ENCODE measurements around the gene PREX1.
"Not testable (repeated sequence)": the region's sequence is repeated elsewhere in the genome, so short reads cannot be mapped to it uniquely, and the experiment has no call there.

PREX1 gene

DNA sequence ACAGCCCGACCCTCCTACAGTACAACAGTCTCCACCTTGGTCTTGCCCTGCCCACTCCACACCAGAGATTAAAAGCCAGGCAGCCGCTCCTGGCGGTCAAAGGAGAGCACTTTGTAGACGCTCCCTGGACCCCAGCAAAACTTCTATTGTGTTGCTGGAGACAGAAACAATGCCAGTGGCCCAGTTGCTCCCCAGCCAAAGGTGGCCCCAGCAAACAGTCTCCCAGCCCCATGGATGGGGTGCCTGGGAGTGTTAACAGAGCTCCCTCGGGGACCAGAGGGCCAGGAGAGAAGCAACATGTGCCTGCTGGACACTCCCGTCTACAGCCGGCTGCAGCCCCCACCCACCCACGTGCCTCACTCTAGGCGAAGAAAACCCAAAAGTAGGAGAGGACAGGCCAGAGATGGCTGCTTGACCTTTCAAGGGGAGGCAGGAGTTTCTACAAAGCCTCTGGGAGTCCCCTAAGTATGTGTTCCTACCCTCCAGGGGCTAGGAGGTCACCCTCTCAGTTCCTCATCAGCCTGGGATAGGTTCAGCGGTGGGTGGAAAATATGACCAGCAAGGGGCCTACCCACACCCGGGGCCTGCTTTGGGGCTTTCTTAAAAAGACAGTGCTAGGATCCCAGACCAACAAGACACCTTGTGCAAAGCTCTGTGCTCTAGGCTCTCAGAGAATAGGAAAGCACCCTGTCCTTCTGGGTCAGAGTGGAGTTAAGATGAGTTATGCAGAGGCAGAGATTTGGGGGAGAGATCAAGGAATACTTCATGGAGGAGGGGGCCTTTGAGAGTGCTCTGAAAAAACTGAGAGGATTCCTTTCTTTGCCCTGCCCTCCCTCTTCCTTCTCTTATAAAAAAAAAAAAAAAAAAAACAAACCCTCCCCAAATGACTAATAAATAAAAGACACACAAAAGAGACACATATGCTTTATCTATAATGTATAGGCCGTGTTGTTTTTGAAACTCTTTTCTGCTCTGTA lies 19.0 kb upstream of the PREX1 start:
- H3K27me3 ChIP-seq = no peaks in the 10 kb centered on the region
- H3K9me3 ChIP-seq = no peaks in the 10 kb centered on the region
- H3K36me3 ChIP-seq = no peaks in the 10 kb centered on the region
- H3K4me3 ChIP-seq = no peak overlapping the region
- H3K27ac ChIP-seq = peak overlapping the region; percentile 50
- no peaks in the 10 kb centered on the region for H4K20me1 ChIP-seq
- H3K9ac ChIP-seq = peak overlapping the region; percentile 44; the same call in 1 of the 2 replicates
- peak overlapping the region; percentile 65 for H3K4me2 ChIP-seq
- H3K4me1 ChIP-seq = peaks cover 12% of the 10 kb centered on the region
- TF ChIP-seq Cebpa-rat (IDR thresholded peaks at IDR 0.05) = no peak

DNA sequence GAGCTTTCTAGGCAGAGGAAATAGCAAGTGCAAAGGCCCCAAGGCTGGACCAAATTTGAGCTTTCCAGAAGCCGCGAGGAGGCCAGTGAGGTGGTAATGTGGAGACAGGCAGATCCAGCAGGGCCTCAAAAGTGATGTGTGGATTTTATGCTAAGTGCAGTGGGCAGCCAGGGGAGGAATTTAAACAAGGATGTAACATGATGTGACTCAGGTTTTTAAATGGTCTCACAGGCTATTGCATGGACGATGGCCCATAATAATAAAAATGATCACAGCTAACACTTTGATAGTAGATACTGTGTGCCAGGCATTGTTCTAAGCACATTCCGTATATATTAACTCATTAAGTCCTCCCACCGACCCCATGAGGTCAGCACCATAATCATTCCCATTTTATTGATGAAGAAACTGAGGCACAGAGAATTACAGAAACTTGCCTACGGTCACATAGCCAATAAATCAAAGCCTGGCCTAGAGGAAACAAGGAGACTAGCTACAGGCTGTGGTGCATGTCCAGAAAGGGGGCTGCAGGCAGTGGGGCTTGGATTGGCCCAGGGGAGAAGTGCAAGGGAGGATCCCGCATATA lies 18.0 kb upstream of the PREX1 start:
- no peaks in the 10 kb centered on the region for H4K20me1 ChIP-seq
- H3K36me3 ChIP-seq = no peaks in the 10 kb centered on the region
- no peak overlapping the region for H3K9ac ChIP-seq
- no peak overlapping the region for H3K4me3 ChIP-seq
- H3K4me1 ChIP-seq = peaks cover 12% of the 10 kb centered on the region
- no peak overlapping the region for H3K4me2 ChIP-seq
- TF ChIP-seq Cebpa-rat (IDR thresholded peaks at IDR 0.05) = no peak
- H3K9me3 ChIP-seq = no peaks in the 10 kb centered on the region
- H3K27ac ChIP-seq = no peak overlapping the region
- H3K27me3 ChIP-seq = no peaks in the 10 kb centered on the region

DNA sequence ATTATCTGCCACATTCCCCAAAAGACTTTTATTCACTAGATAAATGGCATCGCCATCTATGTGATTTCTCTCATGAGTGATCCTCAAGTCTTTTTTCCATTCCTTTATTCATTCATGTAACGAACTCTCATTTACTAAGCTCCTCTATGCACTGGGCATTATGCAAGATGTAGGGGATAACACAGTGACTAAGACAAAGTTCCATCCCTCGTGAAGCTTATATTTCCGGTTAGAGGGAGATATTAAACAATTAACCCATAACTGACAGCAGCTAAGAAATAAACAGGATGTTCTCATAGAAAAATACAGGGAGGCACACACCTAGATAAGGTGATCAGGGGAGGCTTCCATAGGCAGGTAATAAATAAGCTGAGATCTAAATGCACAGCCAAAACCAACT lies 17.2 kb upstream of the PREX1 start:
- TF ChIP-seq Cebpa-rat (IDR thresholded peaks at IDR 0.05) = no peak
- Histone ChIP-seq H3K9ac (no peak overlapping the region), H3K4me2 (no peak overlapping the region)

DNA sequence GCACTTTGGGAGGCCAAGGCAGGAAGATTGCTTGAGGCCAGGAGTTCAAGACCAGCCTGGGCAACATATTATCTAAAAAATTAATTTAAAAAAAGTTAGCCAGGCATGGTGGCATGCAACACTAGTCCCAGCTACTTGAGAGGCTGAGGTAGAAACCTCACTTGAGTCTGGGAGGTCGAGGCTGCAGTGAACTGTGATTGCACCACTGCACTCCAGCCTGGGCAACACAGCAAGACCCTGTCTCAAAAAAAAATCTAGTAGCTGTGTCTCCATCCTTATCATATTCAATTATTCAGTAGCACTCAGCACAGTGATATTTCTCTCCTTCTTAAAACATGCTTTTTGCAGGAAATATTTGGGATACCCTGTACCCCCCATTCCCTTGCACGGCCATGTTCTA lies 16.1 kb upstream of the PREX1 start:
- peaks cover 18% of the 10 kb centered on the region for H3K4me1 ChIP-seq
- H4K20me1 ChIP-seq, H3K27ac ChIP-seq, H3K27me3 ChIP-seq, H3K4me3 ChIP-seq, H3K4me2 ChIP-seq, H3K9me3 ChIP-seq, H3K9ac ChIP-seq, H3K36me3 ChIP-seq: not testable (repeated sequence)

More for the DNA sequence above, 17.2 kb upstream of the PREX1 start:
- no peaks in the 10 kb centered on the region for H3K36me3 ChIP-seq
- H4K20me1 ChIP-seq = no peaks in the 10 kb centered on the region
- H3K9me3 ChIP-seq = no peaks in the 10 kb centered on the region
- no peak overlapping the region for H3K4me3 ChIP-seq
- H3K27ac ChIP-seq = no peak overlapping the region
- H3K27me3 ChIP-seq = no peaks in the 10 kb centered on the region
- peaks cover 12% of the 10 kb centered on the region for H3K4me1 ChIP-seq

DNA sequence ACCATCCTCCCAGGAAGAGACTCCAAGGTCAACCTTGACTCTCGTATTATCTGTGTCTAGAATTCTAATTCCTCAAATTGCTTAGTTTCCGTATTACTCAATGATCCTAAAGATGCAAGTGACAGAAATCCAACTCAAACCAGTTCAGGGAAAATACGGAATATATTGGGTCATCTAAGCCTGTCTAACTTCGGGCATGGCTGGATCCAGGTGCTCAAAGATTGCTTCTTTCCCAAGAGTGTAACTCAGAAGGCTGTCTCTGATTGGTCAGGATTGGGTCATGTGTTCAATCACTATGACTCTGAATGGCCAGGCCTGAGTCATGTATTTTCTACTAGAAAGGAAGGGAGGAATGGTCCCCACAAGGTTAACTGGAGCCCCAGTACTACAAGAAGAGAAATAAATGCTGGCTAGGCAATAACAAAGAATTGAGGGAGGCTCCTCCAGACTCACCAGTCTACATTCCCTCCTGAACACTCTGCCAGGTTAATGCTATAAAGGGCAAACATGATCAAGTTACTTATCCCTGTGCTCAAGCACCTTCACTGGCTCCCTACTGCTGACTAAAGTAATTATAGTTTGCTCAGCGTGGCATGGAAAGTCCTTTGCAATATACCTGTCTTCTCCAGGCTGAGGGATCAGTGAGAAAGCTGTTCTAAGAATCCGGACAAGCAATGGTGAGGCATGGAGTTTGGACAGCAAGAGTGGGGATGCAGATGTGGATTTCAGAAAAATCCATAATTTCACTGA lies 15.4 kb upstream of the PREX1 start:
- H4K20me1 ChIP-seq = no peaks in the 10 kb centered on the region
- no peak for TF ChIP-seq Cebpa-rat (IDR thresholded peaks at IDR 0.05)
- H3K9ac ChIP-seq = no peak overlapping the region
- no peak overlapping the region for H3K27ac ChIP-seq
- no peak overlapping the region for H3K4me3 ChIP-seq
- no peaks in the 10 kb centered on the region for H3K9me3 ChIP-seq
- no peaks in the 10 kb centered on the region for H3K36me3 ChIP-seq
- H3K4me2 ChIP-seq = no peak overlapping the region
- peaks cover 20% of the 10 kb centered on the region for H3K4me1 ChIP-seq
- H3K27me3 ChIP-seq = no peaks in the 10 kb centered on the region

DNA sequence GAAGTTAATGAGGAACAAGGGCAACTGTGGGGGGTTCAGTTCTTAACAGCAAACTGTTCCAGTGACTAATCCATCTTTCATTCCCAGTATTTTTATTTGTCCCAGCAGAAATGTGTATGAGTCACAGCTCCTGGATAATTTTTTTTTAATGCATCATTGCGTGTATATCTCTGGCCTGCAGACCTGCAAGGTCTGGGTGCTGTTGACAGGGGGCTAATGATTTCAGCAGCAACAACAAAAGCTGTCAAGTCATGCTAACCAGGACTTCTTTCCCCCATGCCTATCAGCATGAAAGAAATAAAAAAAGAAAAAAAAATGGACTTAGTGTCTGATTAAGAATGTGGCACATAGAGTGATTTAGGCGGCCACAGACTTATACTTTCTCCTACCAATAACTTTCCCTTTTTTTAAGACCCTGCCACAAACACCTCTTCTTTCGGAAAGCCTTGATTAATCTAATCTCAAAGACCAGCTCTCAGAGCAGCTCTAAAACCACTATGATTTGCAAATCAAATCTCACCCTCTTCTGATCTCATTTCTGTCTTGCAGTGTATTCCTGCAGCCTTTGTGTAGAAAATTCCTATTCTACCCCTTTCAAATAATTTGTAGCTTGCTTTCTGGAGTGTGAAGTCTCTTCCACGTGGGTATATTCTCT lies 14.2 kb upstream of the PREX1 start:
- no peak overlapping the region for H3K4me2 ChIP-seq
- no peaks in the 10 kb centered on the region for H4K20me1 ChIP-seq
- no peak overlapping the region for H3K9ac ChIP-seq
- no peak overlapping the region for H3K4me3 ChIP-seq
- no peaks in the 10 kb centered on the region for H3K36me3 ChIP-seq
- TF ChIP-seq Cebpa-rat (IDR thresholded peaks at IDR 0.05) = no peak
- H3K27ac ChIP-seq = no peak overlapping the region
- no peaks in the 10 kb centered on the region for H3K27me3 ChIP-seq
- peaks cover 16% of the 10 kb centered on the region for H3K4me1 ChIP-seq
- H3K9me3 ChIP-seq = no peaks in the 10 kb centered on the region

DNA sequence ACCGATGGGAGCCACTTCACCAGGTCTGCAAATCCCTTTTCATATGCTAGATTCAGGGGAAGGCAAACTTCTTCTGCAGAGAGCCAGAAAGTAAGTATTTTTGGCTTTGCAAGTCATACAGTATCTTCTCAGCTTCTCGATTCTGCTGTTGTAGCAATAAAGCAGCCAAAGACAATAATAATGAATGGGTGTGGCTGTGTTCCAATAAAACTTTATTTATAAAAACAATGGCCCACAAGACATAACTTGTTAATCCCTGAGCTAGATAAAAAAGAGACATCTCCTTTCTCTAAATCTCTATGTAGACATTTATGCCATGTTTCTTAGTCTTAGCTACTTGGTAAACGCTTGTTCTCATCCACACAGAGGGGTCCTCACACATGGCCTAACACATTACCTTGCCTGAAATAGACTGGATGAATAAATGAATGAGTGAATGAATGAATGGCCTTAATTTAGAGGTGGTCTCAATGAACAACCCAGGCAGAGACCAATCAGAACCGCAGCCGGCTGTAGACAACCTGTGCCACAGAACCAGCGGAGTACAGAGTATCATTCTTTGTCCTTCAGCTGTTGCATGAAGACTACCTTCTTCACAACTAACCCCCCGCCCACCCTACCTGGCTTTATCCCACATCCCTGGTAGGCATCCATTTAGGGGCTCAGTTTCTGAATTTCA lies 13.5 kb upstream of the PREX1 start:
- no peak overlapping the region for H3K4me2 ChIP-seq
- H3K36me3 ChIP-seq = no peaks in the 10 kb centered on the region
- H3K4me3 ChIP-seq = no peak overlapping the region
- no peaks in the 10 kb centered on the region for H3K9me3 ChIP-seq
- H4K20me1 ChIP-seq = no peaks in the 10 kb centered on the region
- TF ChIP-seq Cebpa-rat (IDR thresholded peaks at IDR 0.05) = no peak
- no peak overlapping the region for H3K9ac ChIP-seq
- H3K4me1 ChIP-seq = peaks cover 10% of the 10 kb centered on the region
- H3K27me3 ChIP-seq = no peaks in the 10 kb centered on the region
- H3K27ac ChIP-seq = no peak overlapping the region

DNA sequence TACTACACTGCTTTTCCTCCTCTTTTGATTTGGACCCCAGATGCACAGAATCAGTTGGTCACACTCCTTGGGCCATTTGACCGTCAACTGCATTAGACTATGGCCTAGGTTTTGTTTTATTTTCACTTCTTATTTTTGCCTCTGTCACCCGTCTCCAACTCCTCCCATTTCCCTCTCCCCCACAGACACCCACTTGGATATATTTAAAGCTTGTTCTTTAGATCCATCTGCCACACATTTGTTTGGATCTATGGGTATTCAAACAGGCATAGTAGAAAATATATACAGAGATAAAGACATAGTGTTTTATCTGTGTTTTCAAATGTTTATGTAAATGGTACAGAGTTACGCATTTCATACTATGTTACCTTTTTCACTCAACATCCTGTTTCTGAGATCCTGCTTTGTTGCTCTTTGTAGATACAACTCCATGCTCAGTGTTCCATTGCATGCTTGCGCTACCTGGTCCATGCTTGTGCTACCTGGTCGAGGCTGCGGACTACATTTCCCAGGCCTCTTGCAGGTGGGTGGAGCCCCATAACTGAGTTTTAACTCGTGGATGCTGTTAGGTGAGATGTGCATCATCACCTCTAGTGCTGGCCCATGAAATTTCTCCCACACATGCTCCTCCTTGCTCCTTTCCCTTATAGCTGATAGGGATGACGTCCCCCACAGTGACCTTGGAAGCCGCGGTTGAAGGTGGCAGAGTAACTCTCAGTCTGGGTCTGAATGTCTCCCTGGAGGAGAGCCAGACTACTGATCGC lies 11.5 kb upstream of the PREX1 start:
- H3K9ac ChIP-seq = no peak overlapping the region
- H3K9me3 ChIP-seq = no peaks in the 10 kb centered on the region
- H3K4me3 ChIP-seq = no peak overlapping the region
- H3K4me1 ChIP-seq = peaks cover 7% of the 10 kb centered on the region; the same call in 1 of the 2 replicates
- no peaks in the 10 kb centered on the region for H3K27me3 ChIP-seq
- no peaks in the 10 kb centered on the region for H4K20me1 ChIP-seq
- H3K27ac ChIP-seq = no peak overlapping the region
- no peaks in the 10 kb centered on the region for H3K36me3 ChIP-seq
- 0 out of 2 replicates have a peak overlapping the region, but pooled peaks have one; percentile 18 for H3K4me2 ChIP-seq
- TF ChIP-seq Cebpa-rat (IDR thresholded peaks at IDR 0.05) = no peak
